Measurements from ENCODE around the gene SCGB1D1.

- TF ChIP-seq POLR2A (IDR thresholded peaks at IDR 0.05) (no peak), CTCF (IDR thresholded peaks at IDR 0.05) (no peak), POLR2AphosphoS5 (IDR thresholded peaks at IDR 0.05) (no peak), EP300 (IDR thresholded peaks at IDR 0.05) (no peak)
Observed at GRCh38 chr11:62169448-62169847, 20.6 kb upstream of the SCGB1D1 start.
